ENCODE measurements around the gene TEX38. TPM values are rescaled to one million over a fixed set of nuclear protein-coding genes. Genes with fewer than 3 reads are reported as not detected.
A peak's percentile ranks its signal among the peaks of the same experiment; 100 is the strongest.

The TEX38 gene
- total RNA-seq, 1 donor from 2014 or later = not detected

DNA sequence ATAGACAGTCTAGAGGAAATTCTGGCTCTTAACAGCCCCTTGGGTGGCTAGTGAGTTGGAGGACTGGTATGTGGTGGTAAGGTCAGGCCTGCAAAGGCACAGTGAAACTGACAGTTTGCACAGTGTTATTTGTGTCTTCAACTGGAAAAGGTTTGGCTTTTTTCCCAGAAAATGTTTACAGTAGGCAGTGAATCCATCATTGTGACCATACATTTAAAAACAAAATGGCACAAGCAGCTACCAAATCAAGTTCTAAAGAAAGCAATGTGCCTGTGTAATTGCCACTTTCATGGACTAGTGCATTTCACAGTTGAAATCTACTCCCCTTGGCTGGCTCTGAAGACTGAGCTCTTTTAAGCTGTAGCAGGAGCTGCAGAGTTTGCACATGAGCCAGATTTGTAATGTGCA lies 28.3 kb upstream of the TEX38 start:
- no peak overlapping the region for H3K4me3 Mint-ChIP-seq (ENCODE audit: unreplicated experiment)
- peaks cover 5% of the 10 kb centered on the region for H3K9me3 Mint-ChIP-seq (ENCODE audit: unreplicated experiment)
- peaks cover 36% of the 10 kb centered on the region for H3K36me3 Mint-ChIP-seq (ENCODE audit: unreplicated experiment)
- TF ChIP-seq, protein P1, sequence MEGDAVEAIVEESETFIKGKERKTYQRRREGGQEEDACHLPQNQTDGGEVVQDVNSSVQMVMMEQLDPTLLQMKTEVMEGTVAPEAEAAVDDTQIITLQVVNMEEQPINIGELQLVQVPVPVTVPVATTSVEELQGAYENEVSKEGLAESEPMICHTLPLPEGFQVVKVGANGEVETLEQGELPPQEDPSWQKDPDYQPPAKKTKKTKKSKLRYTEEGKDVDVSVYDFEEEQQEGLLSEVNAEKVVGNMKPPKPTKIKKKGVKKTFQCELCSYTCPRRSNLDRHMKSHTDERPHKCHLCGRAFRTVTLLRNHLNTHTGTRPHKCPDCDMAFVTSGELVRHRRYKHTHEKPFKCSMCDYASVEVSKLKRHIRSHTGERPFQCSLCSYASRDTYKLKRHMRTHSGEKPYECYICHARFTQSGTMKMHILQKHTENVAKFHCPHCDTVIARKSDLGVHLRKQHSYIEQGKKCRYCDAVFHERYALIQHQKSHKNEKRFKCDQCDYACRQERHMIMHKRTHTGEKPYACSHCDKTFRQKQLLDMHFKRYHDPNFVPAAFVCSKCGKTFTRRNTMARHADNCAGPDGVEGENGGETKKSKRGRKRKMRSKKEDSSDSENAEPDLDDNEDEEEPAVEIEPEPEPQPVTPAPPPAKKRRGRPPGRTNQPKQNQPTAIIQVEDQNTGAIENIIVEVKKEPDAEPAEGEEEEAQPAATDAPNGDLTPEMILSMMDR (IDR thresholded peaks at IDR 0.05) = no peak
- H3K27me3 Mint-ChIP-seq (ENCODE audit: unreplicated experiment) = no peaks in the 10 kb centered on the region
- peak overlapping the region; percentile 52 for H3K27ac Mint-ChIP-seq (ENCODE audit: unreplicated experiment)
- no peak for DNase-seq (ENCODE audit: extremely low spot score, unreplicated experiment)
- H3K4me1 Mint-ChIP-seq (ENCODE audit: unreplicated experiment) = peaks cover 19% of the 10 kb centered on the region

DNA sequence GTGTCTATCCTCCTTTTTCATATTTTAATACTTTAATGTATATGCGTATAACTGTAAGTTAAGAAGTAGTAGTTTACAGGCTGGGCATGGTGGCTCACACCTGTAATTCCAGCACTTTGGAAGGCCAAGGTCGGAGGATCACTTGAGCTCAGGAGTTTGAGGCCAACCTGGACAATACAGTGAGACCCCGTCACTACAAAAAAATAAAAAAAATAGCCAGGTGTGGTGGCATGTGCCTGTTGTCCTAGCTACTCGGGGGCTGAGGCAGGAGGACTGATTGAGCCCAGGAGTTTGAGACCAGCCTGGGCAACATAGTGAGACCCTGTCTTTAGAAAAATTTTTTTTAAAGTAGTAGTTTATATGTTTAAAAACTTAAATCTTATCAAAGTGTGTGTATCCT lies 25.8 kb upstream of the TEX38 start:
- TF ChIP-seq, protein P1 (IDR thresholded peaks at IDR 0.05) = no peak
- Mint-ChIP-seq H3K9me3 (ENCODE audit: unreplicated experiment) (peaks cover 10% of the 10 kb centered on the region), H3K36me3 (ENCODE audit: unreplicated experiment) (peaks cover 46% of the 10 kb centered on the region), H3K27me3 (ENCODE audit: unreplicated experiment) (no peaks in the 10 kb centered on the region), H3K27ac (ENCODE audit: unreplicated experiment) (no peak overlapping the region), H3K4me3 (ENCODE audit: unreplicated experiment) (no peak overlapping the region), H3K4me1 (ENCODE audit: unreplicated experiment) (peaks cover 19% of the 10 kb centered on the region)
- DNase-seq (ENCODE audit: extremely low spot score, unreplicated experiment) = no peak

DNA sequence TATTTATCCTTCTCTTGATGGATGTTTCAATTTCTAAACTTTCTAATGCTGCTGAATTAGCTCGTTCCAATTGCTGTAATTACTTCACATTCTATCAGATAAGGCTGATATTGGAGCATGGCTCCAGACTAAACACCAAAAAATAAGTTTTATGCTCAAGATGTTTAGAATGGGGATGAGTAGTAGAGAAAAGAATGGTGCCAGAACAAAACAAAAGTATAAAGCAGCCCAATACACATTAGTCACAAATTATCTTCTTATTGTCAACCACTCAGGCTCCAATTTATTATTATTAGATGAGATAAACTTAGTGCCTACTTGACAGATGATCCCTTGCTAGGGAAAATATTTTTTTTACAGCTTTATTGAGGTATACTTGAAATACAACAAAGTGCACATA lies 25.3 kb upstream of the TEX38 start:
- TF ChIP-seq, protein P1 (IDR thresholded peaks at IDR 0.05) = no peak
- peaks cover 44% of the 10 kb centered on the region for H3K36me3 Mint-ChIP-seq (ENCODE audit: unreplicated experiment)
- no peak for DNase-seq (ENCODE audit: extremely low spot score, unreplicated experiment)
- no peak overlapping the region for H3K4me3 Mint-ChIP-seq (ENCODE audit: unreplicated experiment)
- H3K27ac Mint-ChIP-seq (ENCODE audit: unreplicated experiment) = no peak overlapping the region
- H3K9me3 Mint-ChIP-seq (ENCODE audit: unreplicated experiment) = peaks cover 10% of the 10 kb centered on the region
- H3K27me3 Mint-ChIP-seq (ENCODE audit: unreplicated experiment) = no peaks in the 10 kb centered on the region
- H3K4me1 Mint-ChIP-seq (ENCODE audit: unreplicated experiment) = peaks cover 19% of the 10 kb centered on the region

DNA sequence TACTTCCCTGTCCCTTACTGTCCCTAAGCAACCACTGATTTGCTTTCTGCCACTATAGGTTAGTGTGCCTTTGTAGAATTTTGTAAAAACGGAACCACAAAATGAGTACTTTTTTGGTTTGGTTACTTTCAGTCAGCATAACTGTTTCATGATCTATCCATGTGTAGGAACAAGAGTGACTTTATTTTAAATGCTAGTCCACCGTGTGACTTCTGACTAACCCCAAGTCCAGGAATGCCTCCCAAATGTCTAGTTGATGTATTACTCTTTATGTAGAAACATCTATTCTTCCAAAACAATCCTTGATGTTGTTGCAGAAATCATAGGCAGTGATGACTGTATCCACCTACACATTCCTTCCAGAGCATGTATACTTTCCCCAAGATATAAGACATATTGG lies 24.8 kb upstream of the TEX38 start:
- no peak for DNase-seq (ENCODE audit: extremely low spot score, unreplicated experiment)
- no peaks in the 10 kb centered on the region for H3K27me3 Mint-ChIP-seq (ENCODE audit: unreplicated experiment)
- H3K4me3 Mint-ChIP-seq (ENCODE audit: unreplicated experiment) = no peak overlapping the region
- peaks cover 41% of the 10 kb centered on the region for H3K36me3 Mint-ChIP-seq (ENCODE audit: unreplicated experiment)
- peaks cover 19% of the 10 kb centered on the region for H3K4me1 Mint-ChIP-seq (ENCODE audit: unreplicated experiment)
- H3K27ac Mint-ChIP-seq (ENCODE audit: unreplicated experiment) = no peak overlapping the region
- peaks cover 10% of the 10 kb centered on the region for H3K9me3 Mint-ChIP-seq (ENCODE audit: unreplicated experiment)
- TF ChIP-seq, protein P1 (IDR thresholded peaks at IDR 0.05) = no peak

DNA sequence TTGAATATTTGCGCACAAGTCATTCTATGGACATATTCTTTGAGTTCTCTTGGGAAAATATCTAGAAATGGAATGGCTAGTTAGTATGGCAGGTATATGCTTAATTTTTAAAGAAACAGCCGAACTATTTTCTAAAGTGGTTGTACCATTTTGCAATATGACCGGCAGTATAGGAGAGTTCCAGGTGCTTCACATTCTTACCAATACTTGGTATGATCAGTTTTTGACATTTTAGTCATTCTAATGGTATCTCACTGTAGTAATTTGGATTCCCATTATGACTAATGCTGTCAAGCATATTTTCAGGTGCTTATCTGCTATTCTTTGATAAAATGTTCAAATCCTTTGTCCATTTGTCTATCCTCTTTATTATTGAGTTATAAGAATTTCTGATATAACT lies 24.0 kb upstream of the TEX38 start:
- no peak for DNase-seq (ENCODE audit: extremely low spot score, unreplicated experiment)
- Mint-ChIP-seq H3K9me3 (ENCODE audit: unreplicated experiment) (peaks cover 10% of the 10 kb centered on the region), H3K36me3 (ENCODE audit: unreplicated experiment) (peaks cover 46% of the 10 kb centered on the region), H3K27me3 (ENCODE audit: unreplicated experiment) (no peaks in the 10 kb centered on the region), H3K4me3 (ENCODE audit: unreplicated experiment) (no peak overlapping the region), H3K4me1 (ENCODE audit: unreplicated experiment) (peaks cover 15% of the 10 kb centered on the region), H3K27ac (ENCODE audit: unreplicated experiment) (no peak overlapping the region)
- TF ChIP-seq, protein P1 (IDR thresholded peaks at IDR 0.05) = no peak
